DOHH2 (cell line): ENCODE data around the gene FIBP.

ENCODE experiments used
- H3F3A ChIP-seq: fragments of 200-600 bp; sonication (generic), shearing (Covaris generic); 2 replicates; pipeline ENCODE4 v1.6.0; 2016; ENCODE audit warnings: antibody characterized with exemption, mild to moderate bottlenecking; ENCODE audit not compliant: control insufficient read depth, insufficient read depth
- H3K27ac ChIP-seq: fragments of 200-600 bp; sonication (generic); 2 replicates; pipeline ENCODE4 v1.5.1; 2014; ENCODE audit warnings: low read depth, mild to moderate bottlenecking, low read length, moderate library complexity
- H3K27me3 ChIP-seq: fragments of 200-600 bp; sonication (generic); 2 replicates; pipeline ENCODE4 v1.6.1; 2014; ENCODE audit warnings: mild to moderate bottlenecking, low read length, mixed read lengths; ENCODE audit not compliant: control insufficient read depth
- H3K36me3 ChIP-seq: fragments of 200-600 bp; sonication (generic); 2 replicates; pipeline ENCODE4 v1.6.1; 2014; ENCODE audit warnings: mild to moderate bottlenecking, low read length, moderate library complexity, mixed read lengths; ENCODE audit not compliant: control insufficient read depth
- H3K4me1 ChIP-seq: fragments of 200-600 bp; sonication (generic); 2 replicates; pipeline ENCODE4 v1.6.1; 2014; ENCODE audit warnings: mild to moderate bottlenecking, low read length, mixed read lengths; ENCODE audit not compliant: control insufficient read depth
- H3K4me2 ChIP-seq: fragments of 200-600 bp; sonication (generic); 2 replicates; pipeline ENCODE4 v1.6.0; 2014; ENCODE audit warnings: mild to moderate bottlenecking, low read length, moderate library complexity
- H3K4me3 ChIP-seq: fragments of 200-600 bp; sonication (generic); 2 replicates; pipeline ENCODE4 v1.5.1; 2014; ENCODE audit warnings: mild to moderate bottlenecking, low read length, mixed read lengths
- H3K79me2 ChIP-seq: fragments of 200-600 bp; sonication (generic); 2 replicates; pipeline ENCODE4 v1.6.1; 2014; ENCODE audit warnings: mild to moderate bottlenecking, low read length, mixed read lengths; ENCODE audit not compliant: control insufficient read depth
- H3K9me2 ChIP-seq: fragments of 200-600 bp; sonication (generic); replicated peaks from 2 replicates; pipeline ENCODE4 v1.6.1; 2014; ENCODE audit warnings: mild to moderate bottlenecking, low read length, mixed read lengths; ENCODE audit not compliant: control insufficient read depth
- H3K9me3 ChIP-seq: fragments of 200-600 bp; sonication (generic); 2 replicates; pipeline ENCODE4 v1.6.1; 2014; ENCODE audit warnings: antibody characterized with exemption, low read length, mixed read lengths; ENCODE audit not compliant: control insufficient read depth, insufficient read depth
- H4K20me1 ChIP-seq: fragments of 200-600 bp; sonication (generic); 2 replicates; pipeline ENCODE4 v1.6.0; 2014; ENCODE audit warnings: low read depth, mild to moderate bottlenecking, antibody characterized with exemption, low read length, moderate library complexity; ENCODE audit not compliant: control insufficient read depth, insufficient read depth
- EZH2phosphoT487 ChIP-seq: fragments of 200-600 bp; sonication (generic); IDR thresholded peaks from 2 replicates; pipeline ENCODE4 v1.6.1; 2017; ENCODE audit warnings: borderline replicate concordance, mild to moderate bottlenecking, antibody characterized with exemption, low read length, moderate library complexity, mixed read lengths
- TF ChIP-seq, protein P1 (sequence below): fragments of 200-600 bp; sonication (generic); IDR thresholded peaks from one replicate; pipeline ENCODE4 v1.5.1; 2014; ENCODE audit warnings: antibody characterized with exemption, mild to moderate bottlenecking, low read depth, low read length; ENCODE audit not compliant: poor library complexity, severe bottlenecking

The FIBP gene

DNA sequence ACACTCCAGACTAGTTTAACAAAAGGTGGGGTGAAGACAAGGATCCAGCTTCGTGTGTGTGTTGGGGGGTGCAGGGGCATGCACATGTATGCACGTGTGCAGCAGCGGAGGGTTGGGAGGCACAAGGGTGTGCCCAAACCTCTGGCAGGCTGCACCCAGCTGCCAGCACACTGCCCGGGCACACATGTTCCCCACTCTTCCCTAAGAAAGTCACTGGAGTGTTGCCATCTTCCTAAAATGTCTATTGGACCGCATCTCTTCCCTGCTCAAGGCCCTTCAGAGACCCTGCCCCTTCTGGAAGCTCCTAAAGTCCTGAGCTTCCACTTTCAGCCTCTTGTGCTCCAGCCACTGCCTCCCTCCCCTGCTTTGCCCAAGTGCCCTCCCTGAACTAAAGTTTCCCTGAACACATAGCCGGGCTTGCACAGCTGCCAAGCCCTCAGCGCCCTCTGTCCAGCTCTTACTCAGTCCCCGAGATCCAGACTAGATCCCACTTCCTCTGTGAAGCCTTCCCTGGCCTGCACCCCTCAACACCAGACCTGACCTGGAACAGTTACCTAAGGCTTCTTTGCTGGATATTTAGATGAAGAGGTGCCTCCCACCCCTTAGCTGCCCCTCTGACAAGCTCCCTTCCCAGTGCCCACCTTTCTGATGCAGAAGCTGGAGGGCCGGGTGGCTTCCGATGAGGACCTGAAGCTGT is 36.3 kb downstream of the FIBP start:
- peaks cover 28% of the 10 kb centered on the region for H3K79me2 ChIP-seq
- no peak for TF ChIP-seq EZH2phosphoT487
- TF ChIP-seq, protein P1, sequence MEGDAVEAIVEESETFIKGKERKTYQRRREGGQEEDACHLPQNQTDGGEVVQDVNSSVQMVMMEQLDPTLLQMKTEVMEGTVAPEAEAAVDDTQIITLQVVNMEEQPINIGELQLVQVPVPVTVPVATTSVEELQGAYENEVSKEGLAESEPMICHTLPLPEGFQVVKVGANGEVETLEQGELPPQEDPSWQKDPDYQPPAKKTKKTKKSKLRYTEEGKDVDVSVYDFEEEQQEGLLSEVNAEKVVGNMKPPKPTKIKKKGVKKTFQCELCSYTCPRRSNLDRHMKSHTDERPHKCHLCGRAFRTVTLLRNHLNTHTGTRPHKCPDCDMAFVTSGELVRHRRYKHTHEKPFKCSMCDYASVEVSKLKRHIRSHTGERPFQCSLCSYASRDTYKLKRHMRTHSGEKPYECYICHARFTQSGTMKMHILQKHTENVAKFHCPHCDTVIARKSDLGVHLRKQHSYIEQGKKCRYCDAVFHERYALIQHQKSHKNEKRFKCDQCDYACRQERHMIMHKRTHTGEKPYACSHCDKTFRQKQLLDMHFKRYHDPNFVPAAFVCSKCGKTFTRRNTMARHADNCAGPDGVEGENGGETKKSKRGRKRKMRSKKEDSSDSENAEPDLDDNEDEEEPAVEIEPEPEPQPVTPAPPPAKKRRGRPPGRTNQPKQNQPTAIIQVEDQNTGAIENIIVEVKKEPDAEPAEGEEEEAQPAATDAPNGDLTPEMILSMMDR, result no peak

GRCh38 chr11:65851083-65851579 is 37.1 kb downstream of the FIBP start:
- Histone ChIP-seq H3K4me1 (peaks cover under 1% of the 10 kb centered on the region), H3K9me2 (no peaks in the 10 kb centered on the region), H3K36me3 (peaks cover 51% of the 10 kb centered on the region), H3K79me2 (peaks cover 20% of the 10 kb centered on the region), H3K27ac (no peak overlapping the region), H3K4me3 (no peak overlapping the region), H3K4me2 (no peak overlapping the region), H4K20me1 (peaks cover 13% of the 10 kb centered on the region), H3K27me3 (0 out of 2 replicates have a peak, but pooled peaks cover 2% of the 10 kb centered on the region), H3K9me3 (peaks cover 5% of the 10 kb centered on the region; the same call in 1 of the 2 replicates), H3F3A (peaks cover 22% of the 10 kb centered on the region)
- TF ChIP-seq, protein P1, result peak; percentile 79
- TF ChIP-seq EZH2phosphoT487, result no peak

More for the DNA sequence above, 36.3 kb downstream of the FIBP start:
- H3K9me2 ChIP-seq, result no peaks in the 10 kb centered on the region
- H3K4me2 ChIP-seq, result no peak overlapping the region
- peaks cover 7% of the 10 kb centered on the region for H3K4me1 ChIP-seq
- peaks cover 59% of the 10 kb centered on the region for H3K36me3 ChIP-seq
- H4K20me1 ChIP-seq, result peaks cover 20% of the 10 kb centered on the region
- peaks cover 5% of the 10 kb centered on the region; the same call in 1 of the 2 replicates for H3K9me3 ChIP-seq
- H3K4me3 ChIP-seq, result no peak overlapping the region
- H3F3A ChIP-seq, result peaks cover 27% of the 10 kb centered on the region
- no peak overlapping the region for H3K27ac ChIP-seq
- H3K27me3 ChIP-seq, result 0 out of 2 replicates have a peak, but pooled peaks cover 2% of the 10 kb centered on the region

- peaks cover 6% of the 10 kb centered on the region for H4K20me1 ChIP-seq
Observed at GRCh38 chr11:65850217-65851082, 37.8 kb downstream of the FIBP start.

More at GRCh38 chr11:65850217-65851082, 37.8 kb downstream of the FIBP start:
- H3K9me3 ChIP-seq, result peaks cover 5% of the 10 kb centered on the region; the same call in 1 of the 2 replicates
- H3K4me2 ChIP-seq, result no peak overlapping the region
- peaks cover 13% of the 10 kb centered on the region for H3K79me2 ChIP-seq
- H3K36me3 ChIP-seq, result peaks cover 44% of the 10 kb centered on the region
- H3K27ac ChIP-seq, result no peak overlapping the region
- TF ChIP-seq EZH2phosphoT487, result no peak
- TF ChIP-seq, protein P1, result no peak
- H3K4me1 ChIP-seq, result no peaks in the 10 kb centered on the region
- H3F3A ChIP-seq, result peaks cover 15% of the 10 kb centered on the region
- H3K4me3 ChIP-seq, result no peak overlapping the region
- H3K27me3 ChIP-seq, result 0 out of 2 replicates have a peak, but pooled peaks cover 2% of the 10 kb centered on the region
- no peaks in the 10 kb centered on the region for H3K9me2 ChIP-seq
